Activated T-helper 2 cell treated with anti-CD3 and anti-CD28 coated beads, Interferon-gamma antibody, Interleukin-2, Interleukin-4, amounts not matched to agents 10 μg/mL and 5 μg/mL and 100 μg/mL, durations not matched to agents 14 hours and 24 hours and 36 hours (primary cell): Measurements from ENCODE around the gene FOXO1. TPM values are rescaled to one million over a fixed set of nuclear protein-coding genes. Genes with fewer than 3 reads are reported as not detected.
A peak's percentile ranks its signal among the peaks of the same experiment; 100 is the strongest.

ENCODE experiments used
- DNase-seq: peaks from one replicate; pipeline ENCODE4 v3.0.0; 2021; ENCODE audit warnings: low spot score
- H3K27ac Mint-ChIP-seq: one replicate; pipeline ENCODE4 v1.8.0; 2021; ENCODE audit warnings: mixed read lengths
- H3K27me3 Mint-ChIP-seq: one replicate; pipeline ENCODE4 v1.8.0; 2021; ENCODE audit warnings: low read depth, mixed read lengths
- H3K36me3 Mint-ChIP-seq: one replicate; pipeline ENCODE4 v1.8.0; 2021; ENCODE audit warnings: low read depth, mixed read lengths
- H3K4me1 Mint-ChIP-seq: one replicate; pipeline ENCODE4 v1.8.0; 2021; ENCODE audit warnings: low read depth, mixed read lengths
- H3K4me3 Mint-ChIP-seq: one replicate; pipeline ENCODE4 v1.8.0; 2021; ENCODE audit warnings: low read depth, mild to moderate bottlenecking, moderate library complexity, mixed read lengths
- H3K9me3 Mint-ChIP-seq: one replicate; pipeline ENCODE4 v1.8.0; 2021; ENCODE audit warnings: mixed read lengths
- intact Hi-C: fragments of 100-400 bp; cut with micrococcal nuclease; formaldehyde crosslinking; loops from one replicate; pipeline ENCODE4 v1.15.1; 2023
- total RNA-seq: library from RNA; stranded (reverse); gene quantifications from 2 replicates; pipeline ENCODE4 v1.2.3, GENCODE V29; 2022

The FOXO1 gene
- total RNA-seq, 1 donor from 2014 or later: 38.3 TPM

- no peak for DNase-seq
- intact Hi-C loops: no loop called here
- H3K27ac Mint-ChIP-seq: no peak overlapping the region
- peaks cover 11% of the 10 kb centered on the region for H3K4me1 Mint-ChIP-seq
- no peaks in the 10 kb centered on the region for H3K9me3 Mint-ChIP-seq
- H3K4me3 Mint-ChIP-seq: no peak overlapping the region
- no peaks in the 10 kb centered on the region for H3K27me3 Mint-ChIP-seq
- no peaks in the 10 kb centered on the region for H3K36me3 Mint-ChIP-seq
Measured at GRCh38 chr13:40534456-40534855, 132.0 kb downstream of the FOXO1 start.

GRCh38 chr13:40533072-40533471 is 133.4 kb downstream of the FOXO1 start:
- intact Hi-C loops: no loop called here
- Mint-ChIP-seq H3K9me3 (peaks cover 5% of the 10 kb centered on the region), H3K36me3 (no peaks in the 10 kb centered on the region), H3K4me3 (no peak overlapping the region), H3K27me3 (no peaks in the 10 kb centered on the region), H3K4me1 (peaks cover 11% of the 10 kb centered on the region), H3K27ac (no peak overlapping the region)
- DNase-seq: no peak

DNA sequence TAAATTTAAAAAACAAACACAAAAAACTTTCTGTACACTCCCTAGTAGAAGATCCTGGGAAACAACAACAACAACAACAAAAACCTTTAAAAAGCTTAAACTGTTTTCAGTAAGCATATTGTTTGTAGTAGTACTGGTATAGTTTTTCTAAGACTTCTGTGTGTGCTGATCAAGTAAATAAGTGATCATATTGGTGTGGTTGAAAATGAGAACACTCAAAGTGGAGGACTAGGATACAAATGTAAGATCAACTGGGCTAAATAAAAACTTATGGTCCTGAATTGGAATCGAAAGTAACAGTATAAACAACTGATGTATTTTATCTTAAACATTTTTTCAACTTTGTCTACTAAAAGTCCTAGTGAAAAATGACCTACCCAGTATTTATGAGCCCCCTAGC is 135.5 kb downstream of the FOXO1 start:
- Mint-ChIP-seq H3K9me3 (peaks cover 16% of the 10 kb centered on the region), H3K27ac (no peak overlapping the region), H3K27me3 (no peaks in the 10 kb centered on the region), H3K36me3 (peaks cover 6% of the 10 kb centered on the region), H3K4me1 (peaks cover 11% of the 10 kb centered on the region), H3K4me3 (no peak overlapping the region)
- intact Hi-C loops: no loop called here
- DNase-seq: no peak

DNA sequence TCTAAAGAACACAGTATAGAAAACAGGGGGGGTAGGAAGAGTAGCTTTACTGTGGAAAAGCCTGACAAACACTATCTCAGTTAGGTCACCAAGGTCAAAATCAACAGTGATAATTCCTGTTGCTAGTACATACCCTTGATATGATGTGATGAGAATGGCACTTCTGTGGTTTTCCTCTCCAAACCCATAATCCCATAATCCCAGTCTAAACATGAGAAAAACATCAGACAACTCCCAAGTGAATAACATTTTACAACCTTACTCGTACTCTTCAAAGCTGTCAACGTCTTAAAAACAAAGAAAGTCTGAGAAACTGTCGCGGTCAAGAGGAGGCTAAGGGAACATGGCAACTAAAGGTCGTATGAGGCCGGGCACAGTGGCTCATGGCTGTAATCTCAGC is 137.6 kb downstream of the FOXO1 start:
- H3K4me3 Mint-ChIP-seq: no peak overlapping the region
- H3K27me3 Mint-ChIP-seq: no peaks in the 10 kb centered on the region
- H3K4me1 Mint-ChIP-seq: peaks cover 17% of the 10 kb centered on the region
- intact Hi-C loops: no loop called here
- no peak overlapping the region for H3K27ac Mint-ChIP-seq
- peaks cover 16% of the 10 kb centered on the region for H3K9me3 Mint-ChIP-seq
- no peak for DNase-seq
- H3K36me3 Mint-ChIP-seq: peaks cover 6% of the 10 kb centered on the region

- Mint-ChIP-seq H3K36me3 (peaks cover 6% of the 10 kb centered on the region), H3K4me3 (no peak overlapping the region), H3K4me1 (peaks cover 17% of the 10 kb centered on the region), H3K27ac (no peak overlapping the region), H3K9me3 (peaks cover 16% of the 10 kb centered on the region), H3K27me3 (no peaks in the 10 kb centered on the region)
- no peak for DNase-seq
- intact Hi-C loops: no loop called here
Measured at GRCh38 chr13:40527914-40528313, 138.5 kb downstream of the FOXO1 start.

DNA sequence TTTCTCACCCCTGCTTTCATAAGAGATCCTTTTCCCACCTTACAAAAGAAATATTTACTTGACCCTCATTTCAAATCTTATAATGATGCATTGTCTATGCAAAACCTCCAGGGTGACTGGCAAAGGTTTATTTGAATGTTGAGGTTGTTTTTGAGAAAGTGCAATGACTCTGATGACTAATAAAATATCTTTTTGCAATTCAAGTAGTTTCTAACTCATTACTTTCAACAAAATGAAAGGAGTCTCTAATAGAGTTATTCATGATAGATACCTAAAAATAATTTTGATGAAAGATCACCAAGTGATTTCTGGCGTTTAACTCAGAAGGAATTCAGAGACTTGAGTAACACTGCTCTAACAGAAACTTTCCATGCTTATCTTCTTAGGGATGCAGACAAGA is 144.2 kb downstream of the FOXO1 start:
- H3K36me3 Mint-ChIP-seq: no peaks in the 10 kb centered on the region
- DNase-seq: no peak
- no peak overlapping the region for H3K4me3 Mint-ChIP-seq
- H3K9me3 Mint-ChIP-seq: peaks cover 3% of the 10 kb centered on the region
- H3K4me1 Mint-ChIP-seq: peaks cover 39% of the 10 kb centered on the region
- no peaks in the 10 kb centered on the region for H3K27me3 Mint-ChIP-seq
- intact Hi-C loops: no loop called here
- no peak overlapping the region for H3K27ac Mint-ChIP-seq

- intact Hi-C loops: no loop called here
- Mint-ChIP-seq H3K4me1 (peaks cover 48% of the 10 kb centered on the region), H3K36me3 (no peaks in the 10 kb centered on the region), H3K9me3 (peaks cover under 1% of the 10 kb centered on the region), H3K27ac (no peak overlapping the region), H3K27me3 (no peaks in the 10 kb centered on the region), H3K4me3 (no peak overlapping the region)
- DNase-seq: no peak
Measured at GRCh38 chr13:40520916-40521315, 145.5 kb downstream of the FOXO1 start.

DNA sequence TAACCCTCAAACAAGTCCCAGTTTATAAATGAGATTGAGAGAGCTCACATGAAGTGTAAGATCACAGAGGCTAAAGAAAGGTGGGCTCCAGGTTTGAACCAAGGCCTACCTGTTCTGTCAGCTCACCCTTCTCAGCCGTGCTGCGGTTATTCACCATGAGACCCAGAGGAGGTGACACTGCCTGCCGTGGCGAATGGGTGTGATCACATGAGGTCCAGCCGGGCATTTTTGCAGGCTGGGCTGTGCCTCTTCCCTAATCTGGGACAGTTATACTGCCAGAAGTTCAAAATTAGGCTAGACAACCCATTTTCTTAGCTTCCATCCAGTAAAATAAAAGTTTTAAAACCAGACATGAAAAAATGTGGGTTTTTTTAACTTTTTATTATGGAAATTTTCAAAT is 146.8 kb downstream of the FOXO1 start:
- H3K27ac Mint-ChIP-seq: no peak overlapping the region

DNA sequence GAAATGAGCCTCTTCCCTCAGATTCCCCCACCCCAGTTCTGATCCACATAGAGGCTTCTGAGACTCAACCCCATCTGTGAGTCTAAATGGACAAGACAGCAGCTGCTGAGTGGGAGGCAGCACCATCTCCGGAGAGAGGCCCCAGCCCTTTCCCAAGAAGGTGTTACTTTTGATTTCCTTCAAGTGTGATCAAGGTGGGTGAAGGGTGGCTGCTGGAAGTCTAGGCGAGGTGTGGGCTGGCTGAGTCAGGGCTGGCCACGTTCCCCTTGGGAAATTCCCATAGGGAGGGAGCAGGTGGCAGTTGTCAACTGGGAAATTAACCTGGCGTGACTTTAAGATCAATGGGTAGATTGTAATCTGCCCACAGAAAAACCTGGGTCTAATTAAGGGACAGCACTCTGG is 148.0 kb downstream of the FOXO1 start:
- H3K36me3 Mint-ChIP-seq: no peaks in the 10 kb centered on the region
- intact Hi-C loops: loop anchor here (1.0 to 10.0 kb wide), 12 partner anchors 32 to 742 kb away; partner anchors contain the start of gene MRPS31

More for the DNA sequence above, 146.8 kb downstream of the FOXO1 start:
- intact Hi-C loops: loop anchor here (2.0 to 10.0 kb wide), 10 partner anchors 33 to 743 kb away; partner anchors contain the start of gene MRPS31
- Mint-ChIP-seq H3K27me3 (no peaks in the 10 kb centered on the region), H3K4me3 (no peak overlapping the region), H3K9me3 (peaks cover 4% of the 10 kb centered on the region), H3K36me3 (no peaks in the 10 kb centered on the region), H3K4me1 (peaks cover 45% of the 10 kb centered on the region)
- no peak for DNase-seq

DNA sequence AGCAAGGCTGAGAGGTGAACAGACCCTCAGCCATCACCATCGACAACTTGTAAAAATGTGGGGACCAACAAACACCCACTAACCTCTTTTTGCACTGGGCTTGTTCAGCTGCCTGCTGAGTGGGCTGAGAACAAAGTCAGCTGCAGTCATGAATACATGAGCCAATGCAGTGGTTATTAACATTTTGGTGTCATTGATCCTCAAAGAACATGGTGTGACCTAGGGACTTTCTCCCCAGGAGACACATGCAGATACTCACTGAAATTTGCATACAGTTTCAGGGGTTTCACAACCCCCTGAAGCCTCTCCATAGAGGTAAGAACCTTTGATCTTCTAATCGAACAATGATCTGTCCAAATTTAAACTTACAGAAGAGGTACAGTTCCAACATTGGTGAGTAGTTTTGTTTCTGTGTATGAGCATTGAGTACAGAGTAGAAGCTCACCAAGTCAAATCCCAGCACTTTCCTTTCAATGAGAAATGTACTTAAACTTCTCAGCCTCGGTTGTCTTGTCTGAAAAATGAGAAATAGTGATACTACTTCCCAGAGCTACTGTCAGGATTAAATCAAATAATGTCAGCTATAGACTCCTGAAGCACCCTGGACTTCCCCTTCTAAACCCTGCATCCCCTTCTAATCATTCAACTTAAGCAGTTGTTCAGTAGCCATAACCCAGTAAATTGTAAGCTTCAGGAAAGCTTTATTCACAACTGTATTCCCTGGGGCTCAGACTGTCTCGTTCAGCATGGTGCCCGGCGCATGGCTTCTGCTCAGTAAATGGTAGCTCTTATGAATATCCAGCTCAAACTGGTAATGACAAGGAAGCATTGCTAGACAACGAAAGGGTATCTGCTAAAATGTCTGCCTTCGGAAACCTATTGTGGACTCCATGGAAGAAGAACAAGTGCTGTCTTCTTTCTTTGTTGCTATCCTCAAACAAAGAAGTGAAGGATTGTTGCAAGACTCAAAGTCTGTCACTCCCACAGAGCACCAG is 148.7 kb downstream of the FOXO1 start:
- DNase-seq: no peak
- peaks cover 57% of the 10 kb centered on the region for H3K4me1 Mint-ChIP-seq
- no peaks in the 10 kb centered on the region for H3K27me3 Mint-ChIP-seq
- intact Hi-C loops: loop anchor here (1.0 to 10.0 kb wide), 12 partner anchors 31 to 741 kb away; partner anchors contain the start of gene MRPS31
- no peaks in the 10 kb centered on the region for H3K36me3 Mint-ChIP-seq
- H3K27ac Mint-ChIP-seq: peak overlapping the region; percentile 81
- peaks cover 4% of the 10 kb centered on the region for H3K9me3 Mint-ChIP-seq
- peak overlapping the region; percentile 42 for H3K4me3 Mint-ChIP-seq

More for the DNA sequence above, 148.0 kb downstream of the FOXO1 start:
- peaks cover 51% of the 10 kb centered on the region for H3K4me1 Mint-ChIP-seq
- H3K27me3 Mint-ChIP-seq: no peaks in the 10 kb centered on the region
- peaks cover 4% of the 10 kb centered on the region for H3K9me3 Mint-ChIP-seq
- no peak for DNase-seq
- peak overlapping the region; percentile 42 for H3K4me3 Mint-ChIP-seq
- H3K27ac Mint-ChIP-seq: peak overlapping the region; percentile 81

DNA sequence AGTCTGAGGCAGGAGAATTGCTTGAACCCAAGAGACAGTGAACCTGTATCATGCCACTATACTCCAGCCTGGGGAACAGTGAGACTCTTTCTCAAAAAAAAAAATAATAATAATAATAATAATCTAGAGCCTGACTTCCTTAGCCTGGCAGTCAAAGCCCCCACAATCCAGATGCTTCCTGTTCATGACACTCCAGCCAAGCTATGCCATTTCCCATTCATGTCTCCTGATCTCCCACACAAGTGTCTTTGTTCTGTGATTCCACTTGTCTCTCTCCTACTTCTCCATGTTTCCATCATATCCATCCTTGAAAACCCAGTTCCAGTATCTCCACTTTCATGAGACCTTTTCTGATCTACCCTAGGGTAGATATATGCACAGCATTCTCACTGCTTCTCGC is 150.7 kb downstream of the FOXO1 start:
- peaks cover 4% of the 10 kb centered on the region for H3K9me3 Mint-ChIP-seq
- DNase-seq: no peak
- intact Hi-C loops: loop anchor here (5.0 to 10.0 kb wide), 7 partner anchors 78 to 491 kb away; partner anchors contain the start of gene MRPS31
- no peak overlapping the region for H3K27ac Mint-ChIP-seq
- peaks cover 49% of the 10 kb centered on the region for H3K4me1 Mint-ChIP-seq
- H3K27me3 Mint-ChIP-seq: no peaks in the 10 kb centered on the region
- H3K36me3 Mint-ChIP-seq: no peaks in the 10 kb centered on the region
- H3K4me3 Mint-ChIP-seq: no peak overlapping the region

- Mint-ChIP-seq H3K9me3 (peaks cover 4% of the 10 kb centered on the region), H3K4me1 (peaks cover 47% of the 10 kb centered on the region), H3K27me3 (no peaks in the 10 kb centered on the region)
Measured at GRCh38 chr13:40514802-40515201, 151.6 kb downstream of the FOXO1 start.

GRCh38 chr13:40509876-40510275 is 156.6 kb downstream of the FOXO1 start:
- intact Hi-C loops: loop anchor here (10.0 kb wide), 4 partner anchors 125 to 485 kb away; no protein-coding TSS in a partner anchor
- H3K27ac Mint-ChIP-seq: no peak overlapping the region

More at GRCh38 chr13:40514802-40515201, 151.6 kb downstream of the FOXO1 start:
- Mint-ChIP-seq H3K27ac (no peak overlapping the region), H3K36me3 (no peaks in the 10 kb centered on the region), H3K4me3 (no peak overlapping the region)
- no peak for DNase-seq
- intact Hi-C loops: loop anchor here (5.0 to 10.0 kb wide), 7 partner anchors 78 to 490 kb away; partner anchors contain the start of gene MRPS31

More at GRCh38 chr13:40509876-40510275, 156.6 kb downstream of the FOXO1 start:
- Mint-ChIP-seq H3K36me3 (no peaks in the 10 kb centered on the region), H3K27me3 (no peaks in the 10 kb centered on the region), H3K4me1 (peaks cover 17% of the 10 kb centered on the region), H3K4me3 (no peak overlapping the region), H3K9me3 (no peaks in the 10 kb centered on the region)
- no peak for DNase-seq
